Measurements from ENCODE around the gene LRRFIP1. TPM values are rescaled to one million over a fixed set of nuclear protein-coding genes. Genes with fewer than 3 reads are reported as not detected.

Gene LRRFIP1
- total and polyA plus RNA-seq, 10 of the 15 experiments (the other 5 are each of a cell fraction or from before 2014, with no cell fraction given) = 36.2 to 120 (median 74.3) TPM

DNA sequence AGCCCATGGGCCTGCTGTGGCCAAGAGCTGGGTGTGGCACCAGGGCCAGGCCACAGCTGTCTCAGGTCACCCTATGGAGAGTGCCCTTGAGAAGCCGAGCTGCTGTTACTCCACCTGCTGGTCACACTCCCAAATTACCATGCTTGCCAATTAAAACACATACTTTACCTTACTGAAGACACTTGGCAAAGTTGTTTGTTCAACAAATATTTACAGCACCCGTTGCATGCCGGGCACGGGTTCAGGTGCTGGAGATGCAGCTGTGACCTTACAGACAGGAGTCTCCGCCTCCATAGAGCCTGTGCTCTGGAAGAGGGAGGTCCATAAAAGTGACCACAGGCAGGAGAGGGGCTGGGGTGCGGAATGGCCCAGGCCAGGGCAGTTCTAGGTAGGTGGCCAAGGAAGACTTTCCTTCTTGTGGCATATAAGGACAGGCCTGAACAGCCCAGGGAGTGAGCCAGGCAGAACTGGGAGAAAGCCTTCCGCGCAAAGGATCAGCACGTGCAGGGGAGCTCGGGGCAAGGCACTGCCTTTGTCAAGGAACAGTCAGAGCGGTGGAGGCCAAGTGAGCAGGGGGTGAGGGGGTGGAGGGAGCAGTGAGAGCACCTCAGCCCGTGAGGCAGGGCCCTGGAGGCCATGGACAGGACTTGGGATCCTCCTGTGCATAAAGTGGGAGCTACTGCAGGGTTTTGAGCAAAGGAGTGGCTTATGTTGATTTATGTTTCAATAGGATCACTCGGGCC, 147.6 kb downstream of the LRRFIP1 start (continued):
- TF ChIP-seq IRF5 (IDR thresholded peaks at IDR 0.05; ENCODE audit: borderline replicate concordance) (no peak), CBX5 (IDR thresholded peaks at IDR 0.05; ENCODE audit: low read depth) (no peak), SUZ12 (IDR thresholded peaks at IDR 0.05; ENCODE audit: unreplicated experiment) (no peak), DPF2 (IDR thresholded peaks at IDR 0.05) (no peak), STAT3 (IDR thresholded peaks at IDR 0.05; ENCODE audit: low read depth, low read length) (no peak), NRF1 (conservative IDR thresholded peaks at IDR 0.05; ENCODE audit: low read depth, low read length) (no peak), NFIC (IDR thresholded peaks at IDR 0.05; ENCODE audit: low read depth, low read length) (no peak), STAT1 (conservative IDR thresholded peaks at IDR 0.05) (0 out of 2 replicates have a peak, but pooled peaks have one; percentile 47), CEBPB (IDR thresholded peaks at IDR 0.05; ENCODE audit: borderline replicate concordance in 1 of 2, low read depth in 2 of 2, low read length in 2 of 2) (no peak), POLR2AphosphoS5 (IDR thresholded peaks at IDR 0.05; ENCODE audit: low read length) (no peak), RB1 (IDR thresholded peaks at IDR 0.05; ENCODE audit: borderline replicate concordance) (no peak), KAT2A (conservative IDR thresholded peaks at IDR 0.05; ENCODE audit: control insufficient read depth, low read depth, low read length) (no peak), TCF3 (IDR thresholded peaks at IDR 0.05; ENCODE audit: borderline replicate concordance, insufficient read depth, low read depth, low read length) (no peak), RAD21 (IDR thresholded peaks at IDR 0.05; ENCODE audit: insufficient read depth, low read depth, low read length) (peak; percentile 55), NFYB (IDR thresholded peaks at IDR 0.05; ENCODE audit: insufficient read depth, low read depth, low read length) (no peak), SP1 (IDR thresholded peaks at IDR 0.05; ENCODE audit: low read depth, low read length) (no peak), MEF2A (IDR thresholded peaks at IDR 0.05; ENCODE audit: insufficient read depth, low read depth, low read length) (no peak), SIX5 (IDR thresholded peaks at IDR 0.05; ENCODE audit: low read depth, low read length, severe bottlenecking) (no peak), NKRF (conservative IDR thresholded peaks at IDR 0.05) (no peak), EGR1 (IDR thresholded peaks at IDR 0.05; ENCODE audit: borderline replicate concordance in 1 of 2, low read depth in 2 of 2, low read length in 2 of 2) (no peak), USF2 (IDR thresholded peaks at IDR 0.05; ENCODE audit: borderline replicate concordance, low read depth, low read length) (no peak), SMAD1 (IDR thresholded peaks at IDR 0.05; ENCODE audit: low read depth, partially characterized antibody) (no peak), ZBTB11 (CRISPR knock-in tag; IDR thresholded peaks at IDR 0.05) (no peak)

Data from GM12878 (cell line).